Mucosa of rectum (tissue), 2 donors: ENCODE data around the gene PRRG1.
"Not testable (repeated sequence)": the region's sequence is repeated elsewhere in the genome, so short reads cannot be mapped to it uniquely, and the experiment has no call there.

Experiments used
- H3K27ac ChIP-seq, 2 donors: one replicate each; pipeline ENCODE4 v1.7.0; 2013; ENCODE audit warnings: inconsistent platforms in 2 of 2, low read depth in 2 of 2, low read length in 2 of 2
- H3K27me3 ChIP-seq, 2 donors: one replicate each; pipeline ENCODE4 v1.7.0; 2013; ENCODE audit warnings: low read length in 2 of 2; ENCODE audit not compliant: control insufficient read depth in 2 of 2, insufficient read depth in 2 of 2
- H3K36me3 ChIP-seq, 2 donors: one replicate each; pipeline ENCODE4 v1.7.0; 2013; ENCODE audit warnings: low read length in 2 of 2; ENCODE audit not compliant: control insufficient read depth in 2 of 2, insufficient read depth in 2 of 2
- H3K4me1 ChIP-seq, 2 donors: one replicate each; pipeline ENCODE4 v1.7.0; 2013; ENCODE audit warnings: low read length in 2 of 2, mild to moderate bottlenecking in 1 of 2; ENCODE audit not compliant: control insufficient read depth in 2 of 2, insufficient read depth in 2 of 2
- H3K4me3 ChIP-seq, 2 donors: one replicate each; pipeline ENCODE4 v1.7.0; 2013; ENCODE audit warnings: low read length in 2 of 2
- H3K9ac ChIP-seq, 2 donors: one replicate each; pipeline ENCODE4 v1.7.0; 2013; ENCODE audit warnings: low read length in 2 of 2, low read depth in 1 of 2, mild to moderate bottlenecking in 1 of 2
- H3K9me3 ChIP-seq, 2 donors: one replicate each; pipeline ENCODE4 v1.7.0; 2013; ENCODE audit warnings: low read length in 2 of 2; ENCODE audit not compliant: control insufficient read depth in 2 of 2
- donor health status: healthy.
- donor health status: Normal muscosa, but diverticular disease.

Gene PRRG1

GRCh38 chrX:37485429-37485828 lies 136.3 kb downstream of the PRRG1 start:
- Histone ChIP-seq H3K27ac (no peak overlapping the region), H3K4me1 (no peaks in the 10 kb centered on the region), H3K9me3 (no peaks in the 10 kb centered on the region), H3K36me3 (no peaks in the 10 kb centered on the region), H3K4me3 (no peak overlapping the region), H3K27me3 (peaks cover 0 to 5% of the 10 kb centered on the region in 2 donors), H3K9ac (no peak overlapping the region)

GRCh38 chrX:37487271-37487670 lies 138.1 kb downstream of the PRRG1 start:
- Histone ChIP-seq H3K4me3 (no peak overlapping the region), H3K27me3 (peaks cover 0 to 5% of the 10 kb centered on the region in 2 donors), H3K27ac (no peak overlapping the region), H3K9ac (no peak overlapping the region), H3K9me3 (no peaks in the 10 kb centered on the region), H3K4me1 (no peaks in the 10 kb centered on the region), H3K36me3 (no peaks in the 10 kb centered on the region)

- no peaks in the 10 kb centered on the region for H3K36me3 ChIP-seq
- H3K9ac ChIP-seq, result no peak overlapping the region
- H3K4me3 ChIP-seq, result no peak overlapping the region
- H3K9me3 ChIP-seq, result no peaks in the 10 kb centered on the region
- H3K4me1 ChIP-seq, result no peaks in the 10 kb centered on the region
- H3K27ac ChIP-seq, result no peak overlapping the region
- H3K27me3 ChIP-seq, result peaks cover 0 to 5% of the 10 kb centered on the region in 2 donors
These were observed 139.2 kb downstream of the PRRG1 start for GRCh38 chrX:37488323-37488722.

GRCh38 chrX:37491686-37492085 lies 142.5 kb downstream of the PRRG1 start:
- H3K4me1 ChIP-seq, result no peaks in the 10 kb centered on the region
- no peak overlapping the region for H3K9ac ChIP-seq
- no peak overlapping the region for H3K27ac ChIP-seq
- H3K36me3 ChIP-seq, result no peaks in the 10 kb centered on the region
- H3K4me3 ChIP-seq, result no peak overlapping the region
- no peaks in the 10 kb centered on the region for H3K9me3 ChIP-seq
- H3K27me3 ChIP-seq, result peaks cover 0 to 2% of the 10 kb centered on the region in 2 donors

GRCh38 chrX:37495760-37496159 lies 146.6 kb downstream of the PRRG1 start:
- not testable (repeated sequence) for H3K9ac ChIP-seq, H3K9me3 ChIP-seq, H3K36me3 ChIP-seq, H3K27ac ChIP-seq, H3K4me1 ChIP-seq, H3K4me3 ChIP-seq, H3K27me3 ChIP-seq

- not testable (repeated sequence) for H3K4me1 ChIP-seq, H3K27ac ChIP-seq, H3K4me3 ChIP-seq, H3K27me3 ChIP-seq, H3K36me3 ChIP-seq, H3K9me3 ChIP-seq, H3K9ac ChIP-seq
These were observed 148.0 kb downstream of the PRRG1 start for GRCh38 chrX:37497126-37497525.

- H3K4me3 ChIP-seq, H3K27me3 ChIP-seq, H3K9me3 ChIP-seq, H3K4me1 ChIP-seq, H3K27ac ChIP-seq, H3K36me3 ChIP-seq, H3K9ac ChIP-seq: not testable (repeated sequence)
These were observed 149.2 kb downstream of the PRRG1 start for GRCh38 chrX:37498323-37498722.

GRCh38 chrX:37499649-37500048 lies 150.5 kb downstream of the PRRG1 start:
- not testable (repeated sequence) for H3K27me3 ChIP-seq, H3K4me3 ChIP-seq, H3K4me1 ChIP-seq, H3K9ac ChIP-seq, H3K27ac ChIP-seq, H3K9me3 ChIP-seq, H3K36me3 ChIP-seq

- Histone ChIP-seq H3K36me3 (no peaks in the 10 kb centered on the region), H3K9me3 (no peaks in the 10 kb centered on the region), H3K27me3 (peaks cover 0 to 2% of the 10 kb centered on the region in 2 donors), H3K27ac (no peak overlapping the region), H3K4me3 (no peak overlapping the region), H3K4me1 (no peaks in the 10 kb centered on the region), H3K9ac (no peak overlapping the region)
These were observed 155.8 kb downstream of the PRRG1 start for GRCh38 chrX:37504991-37505390.
